Body of pancreas (tissue), 4 donors: ENCODE measurements around the gene SLC38A8. TPM values are rescaled to one million over a fixed set of nuclear protein-coding genes. Genes with fewer than 3 reads are reported as not detected.

Experiments
- ATAC-seq: fragments of 150-250 bp; one replicate; pipeline ENCODE4 v1.9.1; 2016
- DNase-seq, 4 donors: peaks; one replicate each; pipeline ENCODE4 v3.0.0-alpha.2; 2019
- H3K27ac ChIP-seq, 4 donors: fragments of 200-600 bp; sonication (generic); 1 replicate in 3 of 4; 2 replicates in 1 of 4; pipeline versions ENCODE4 v1.5.1 to v1.6.1; 2016 to 2019; ENCODE audit warnings: mild to moderate bottlenecking in 1 of 4, mixed read lengths in 1 of 4, moderate library complexity in 1 of 4
- H3K27me3 ChIP-seq, 2 donors: fragments of 200-600 bp; sonication (generic); one replicate each; pipeline ENCODE4 v1.6.0; 2016; ENCODE audit warnings: mild to moderate bottlenecking in 1 of 2
- H3K36me3 ChIP-seq, 2 donors: fragments of 200-600 bp; sonication (generic); replicated peaks in 1 of 2; 2 replicates each; pipeline ENCODE4 v1.5.1; 2016; ENCODE audit warnings: low read depth in 2 of 2; ENCODE audit not compliant: insufficient read depth in 1 of 2
- H3K4me1 ChIP-seq: fragments of 200-600 bp; sonication (generic); one replicate; pipeline ENCODE4 v1.6.0; 2016
- H3K4me3 ChIP-seq, 2 donors: fragments of 200-600 bp; sonication (generic); 1 replicate in 1 of 2; 2 replicates in 1 of 2; pipeline ENCODE4 v1.5.1; 2016 to 2019
- H3K9me3 ChIP-seq, 3 donors: fragments of 200-600 bp; sonication (generic); 1 replicate in 2 of 3; 2 replicates in 1 of 3; pipeline ENCODE4 v1.5.1; 2016
- CTCF ChIP-seq, 7 experiments: fragments of 450-650 bp in 4 of 7; fragments of 200-600 bp in 3 of 7; sonication (generic) in 3 of 7; IDR thresholded peaks; one replicate each; pipeline ENCODE4 v1.5.1; 2016 to 2019; ENCODE audit warnings: antibody characterized with exemption in 7 of 7
- POLR2A ChIP-seq, 3 donors: fragments of 450-650 bp; IDR thresholded peaks; one replicate each; pipeline ENCODE4 v1.6.1; 2016; ENCODE audit warnings: antibody characterized with exemption in 3 of 3, mild to moderate bottlenecking in 2 of 3
- WGBS, 2 donors: methylation state at CpG; one replicate each; pipeline ENCODE4 v1.1.5; 2017; 5-methylcytosine and 5-hydroxymethylcytosine counted together
- intact Hi-C: fragments of 100-400 bp; cut with DNase I; formaldehyde crosslinking; loops from one replicate; pipeline ENCODE4 v1.15.1; 2023
- total RNA-seq, 2 donors: library from RNA; depleted of rRNA; stranded (reverse); fragments of >200 nt; gene quantifications; one replicate each; pipeline ENCODE4 v1.1.0, GENCODE V29; 2016

Gene SLC38A8
- total RNA-seq, 2 donors from 2014 or later, result not detected

GRCh38 chr16:84003038-84003437, 39.6 kb downstream of the SLC38A8 start:
- DNase-seq, result no peak
- no peaks in the 10 kb centered on the region for H3K4me1 ChIP-seq
- 70 to 80% methylated on average over 9 to 12 of the region's 12 CpGs for WGBS, 2 donors
- no peaks in the 10 kb centered on the region for H3K36me3 ChIP-seq
- no peaks in the 10 kb centered on the region for H3K27me3 ChIP-seq
- H3K4me3 ChIP-seq, result no peak overlapping the region
- H3K27ac ChIP-seq, result no peak overlapping the region
- ATAC-seq, result no peak
- no peak for TF ChIP-seq CTCF (IDR thresholded peaks at IDR 0.05)
- TF ChIP-seq POLR2A (IDR thresholded peaks at IDR 0.05), result no peak
- no peaks in the 10 kb centered on the region for H3K9me3 ChIP-seq
- intact Hi-C loops, result no loop called here

GRCh38 chr16:84001726-84002125, 40.9 kb downstream of the SLC38A8 start:
- intact Hi-C loops, result no loop called here
- Histone ChIP-seq H3K27ac (no peak overlapping the region), H3K27me3 (no peaks in the 10 kb centered on the region), H3K4me1 (no peaks in the 10 kb centered on the region), H3K4me3 (no peak overlapping the region), H3K36me3 (no peaks in the 10 kb centered on the region), H3K9me3 (no peaks in the 10 kb centered on the region)
- TF ChIP-seq POLR2A (IDR thresholded peaks at IDR 0.05) (no peak), CTCF (IDR thresholded peaks at IDR 0.05) (no peak)
- WGBS, 2 donors, result 90 to 93% methylated on average over 2 to 7 of the region's 7 CpGs
- ATAC-seq (no peak), DNase-seq (no peak)

GRCh38 chr16:84000989-84001642, 41.5 kb downstream of the SLC38A8 start:
- Histone ChIP-seq H3K4me1 (no peaks in the 10 kb centered on the region), H3K9me3 (no peaks in the 10 kb centered on the region), H3K4me3 (no peak overlapping the region), H3K36me3 (no peaks in the 10 kb centered on the region), H3K27me3 (no peaks in the 10 kb centered on the region), H3K27ac (no peak overlapping the region)
- no peak for DNase-seq
- 68 to 87% methylated on average over 11 to 12 of the region's 13 CpGs for WGBS, 2 donors
- ATAC-seq, result no peak
- intact Hi-C loops, result no loop called here
- no peak for TF ChIP-seq CTCF (IDR thresholded peaks at IDR 0.05)
- no peak for TF ChIP-seq POLR2A (IDR thresholded peaks at IDR 0.05)

GRCh38 chr16:83998091-83998490, 44.5 kb downstream of the SLC38A8 start:
- TF ChIP-seq POLR2A (IDR thresholded peaks at IDR 0.05) (no peak), CTCF (IDR thresholded peaks at IDR 0.05) (no peak)
- intact Hi-C loops, result no loop called here
- H3K27ac ChIP-seq, result no peak overlapping the region
- H3K4me3 ChIP-seq, result no peak overlapping the region
- peaks cover 1% of the 10 kb centered on the region for H3K4me1 ChIP-seq
- H3K36me3 ChIP-seq, result no peaks in the 10 kb centered on the region
- no peaks in the 10 kb centered on the region for H3K27me3 ChIP-seq
- DNase-seq, result no peak
- no peak for ATAC-seq
- 78 to 86% methylated on average over 10 to 13 of the region's 13 CpGs for WGBS, 2 donors
- H3K9me3 ChIP-seq, result no peaks in the 10 kb centered on the region
